Nephron (organoid): ENCODE measurements around the gene C1orf35.

Experiments
- H3K27ac Mint-ChIP-seq, 3 experiments: 2 replicates each; pipeline ENCODE4 v1.8.0; 2020; ENCODE audit warnings: mixed read lengths in 3 of 3, mild to moderate bottlenecking in 2 of 3, moderate library complexity in 1 of 3
- H3K27me3 Mint-ChIP-seq: 2 replicates; pipeline ENCODE4 v1.8.0; 2021; ENCODE audit warnings: low read depth, mild to moderate bottlenecking, moderate library complexity, mixed read lengths
- H3K36me3 Mint-ChIP-seq: 2 replicates; pipeline ENCODE4 v1.8.0; 2020; ENCODE audit warnings: low read depth, mixed read lengths
- H3K4me1 Mint-ChIP-seq: 2 replicates; pipeline ENCODE4 v1.8.0; 2020; ENCODE audit warnings: mixed read lengths
- H3K4me3 Mint-ChIP-seq, 3 experiments: 2 replicates each; pipeline ENCODE4 v1.8.0; 2020; ENCODE audit warnings: mild to moderate bottlenecking in 3 of 3, mixed read lengths in 3 of 3, moderate library complexity in 2 of 3
- H3K9me3 Mint-ChIP-seq: 2 replicates; pipeline ENCODE4 v1.8.0; 2020; ENCODE audit warnings: mixed read lengths
- TF ChIP-seq, protein P1 (sequence below), 3 experiments: fragments of 200-600 bp; sonication (generic); IDR thresholded peaks; one replicate each; pipeline ENCODE4 v1.5.0; 2021; ENCODE audit warnings: antibody characterized with exemption in 3 of 3; ENCODE audit not compliant: unreplicated experiment in 3 of 3

Gene C1orf35

DNA sequence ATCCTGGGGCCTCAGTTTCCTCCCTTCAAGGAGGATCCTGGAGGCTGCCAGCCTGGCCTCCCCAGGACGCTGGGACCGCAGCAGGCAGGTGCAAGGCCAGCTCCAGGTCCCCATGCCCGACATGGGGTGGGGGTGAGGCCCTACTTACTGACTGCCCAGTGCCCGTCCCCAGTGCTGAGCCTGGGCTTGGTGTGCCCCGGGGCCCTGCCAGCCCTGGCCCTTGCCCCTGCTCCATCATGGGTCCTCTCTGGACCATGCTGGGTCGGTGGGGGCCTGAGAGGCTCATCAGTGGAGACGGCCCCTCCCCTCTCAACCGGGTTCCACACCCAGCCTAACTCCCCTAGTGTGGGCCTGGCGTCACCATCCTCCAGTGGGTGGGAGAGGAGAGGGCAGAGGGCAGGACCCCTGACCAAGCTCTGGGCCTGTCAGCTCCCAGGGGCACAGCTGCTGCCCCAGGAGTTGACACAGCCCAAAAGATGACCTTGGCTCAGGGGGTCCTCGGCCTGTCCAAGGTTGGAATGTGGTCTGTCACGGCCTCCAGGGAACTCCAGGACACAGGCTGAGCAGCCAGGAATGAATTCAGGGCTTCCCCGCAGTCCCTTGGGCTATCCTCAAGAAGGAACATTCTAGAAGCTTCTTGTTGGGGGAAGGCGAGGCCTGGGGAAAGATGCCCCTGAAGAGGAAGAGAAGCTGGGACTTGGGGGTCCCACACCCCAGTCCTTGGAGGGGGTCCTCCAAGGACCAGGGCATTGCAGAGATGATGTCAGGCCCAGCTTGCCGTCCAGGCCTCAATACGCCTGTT lies 38.2 kb downstream of the C1orf35 start:
- H3K4me3 Mint-ChIP-seq = no peak overlapping the region
- H3K36me3 Mint-ChIP-seq = no peaks in the 10 kb centered on the region
- H3K27me3 Mint-ChIP-seq = peaks cover 68% of the 10 kb centered on the region
- H3K4me1 Mint-ChIP-seq = no peaks in the 10 kb centered on the region
- no peaks in the 10 kb centered on the region for H3K9me3 Mint-ChIP-seq
- no peak overlapping the region for H3K27ac Mint-ChIP-seq
- TF ChIP-seq, protein P1, sequence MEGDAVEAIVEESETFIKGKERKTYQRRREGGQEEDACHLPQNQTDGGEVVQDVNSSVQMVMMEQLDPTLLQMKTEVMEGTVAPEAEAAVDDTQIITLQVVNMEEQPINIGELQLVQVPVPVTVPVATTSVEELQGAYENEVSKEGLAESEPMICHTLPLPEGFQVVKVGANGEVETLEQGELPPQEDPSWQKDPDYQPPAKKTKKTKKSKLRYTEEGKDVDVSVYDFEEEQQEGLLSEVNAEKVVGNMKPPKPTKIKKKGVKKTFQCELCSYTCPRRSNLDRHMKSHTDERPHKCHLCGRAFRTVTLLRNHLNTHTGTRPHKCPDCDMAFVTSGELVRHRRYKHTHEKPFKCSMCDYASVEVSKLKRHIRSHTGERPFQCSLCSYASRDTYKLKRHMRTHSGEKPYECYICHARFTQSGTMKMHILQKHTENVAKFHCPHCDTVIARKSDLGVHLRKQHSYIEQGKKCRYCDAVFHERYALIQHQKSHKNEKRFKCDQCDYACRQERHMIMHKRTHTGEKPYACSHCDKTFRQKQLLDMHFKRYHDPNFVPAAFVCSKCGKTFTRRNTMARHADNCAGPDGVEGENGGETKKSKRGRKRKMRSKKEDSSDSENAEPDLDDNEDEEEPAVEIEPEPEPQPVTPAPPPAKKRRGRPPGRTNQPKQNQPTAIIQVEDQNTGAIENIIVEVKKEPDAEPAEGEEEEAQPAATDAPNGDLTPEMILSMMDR (IDR thresholded peaks at IDR 0.05; ENCODE audit: unreplicated experiment in 3 of 3) = no peak

DNA sequence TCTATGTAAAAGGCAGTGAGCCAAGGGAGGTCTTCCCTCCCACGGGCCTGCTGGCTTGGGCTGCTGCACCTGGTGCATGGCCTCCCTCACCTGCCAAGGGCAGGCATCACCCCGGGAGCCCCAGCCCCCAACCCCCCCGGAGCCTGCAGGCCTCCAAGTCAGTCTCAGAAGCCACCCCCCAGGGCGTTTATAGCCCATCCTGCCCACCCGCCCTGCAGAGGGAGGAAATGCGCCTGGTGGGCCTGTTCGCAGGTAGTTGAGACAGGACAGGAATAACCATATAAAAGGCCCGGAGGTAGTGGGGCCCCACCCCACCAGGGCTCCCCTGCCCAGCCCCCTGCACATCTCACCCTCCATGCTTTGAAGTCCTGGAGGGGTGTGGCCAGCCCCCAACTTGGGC lies 38.8 kb downstream of the C1orf35 start:
- H3K4me1 Mint-ChIP-seq = no peaks in the 10 kb centered on the region
- H3K27ac Mint-ChIP-seq = no peak overlapping the region
- peaks cover 71% of the 10 kb centered on the region for H3K27me3 Mint-ChIP-seq
- no peaks in the 10 kb centered on the region for H3K36me3 Mint-ChIP-seq
- H3K4me3 Mint-ChIP-seq = no peak overlapping the region
- H3K9me3 Mint-ChIP-seq = no peaks in the 10 kb centered on the region
- TF ChIP-seq, protein P1 (IDR thresholded peaks at IDR 0.05; ENCODE audit: unreplicated experiment in 3 of 3) = no peak

DNA sequence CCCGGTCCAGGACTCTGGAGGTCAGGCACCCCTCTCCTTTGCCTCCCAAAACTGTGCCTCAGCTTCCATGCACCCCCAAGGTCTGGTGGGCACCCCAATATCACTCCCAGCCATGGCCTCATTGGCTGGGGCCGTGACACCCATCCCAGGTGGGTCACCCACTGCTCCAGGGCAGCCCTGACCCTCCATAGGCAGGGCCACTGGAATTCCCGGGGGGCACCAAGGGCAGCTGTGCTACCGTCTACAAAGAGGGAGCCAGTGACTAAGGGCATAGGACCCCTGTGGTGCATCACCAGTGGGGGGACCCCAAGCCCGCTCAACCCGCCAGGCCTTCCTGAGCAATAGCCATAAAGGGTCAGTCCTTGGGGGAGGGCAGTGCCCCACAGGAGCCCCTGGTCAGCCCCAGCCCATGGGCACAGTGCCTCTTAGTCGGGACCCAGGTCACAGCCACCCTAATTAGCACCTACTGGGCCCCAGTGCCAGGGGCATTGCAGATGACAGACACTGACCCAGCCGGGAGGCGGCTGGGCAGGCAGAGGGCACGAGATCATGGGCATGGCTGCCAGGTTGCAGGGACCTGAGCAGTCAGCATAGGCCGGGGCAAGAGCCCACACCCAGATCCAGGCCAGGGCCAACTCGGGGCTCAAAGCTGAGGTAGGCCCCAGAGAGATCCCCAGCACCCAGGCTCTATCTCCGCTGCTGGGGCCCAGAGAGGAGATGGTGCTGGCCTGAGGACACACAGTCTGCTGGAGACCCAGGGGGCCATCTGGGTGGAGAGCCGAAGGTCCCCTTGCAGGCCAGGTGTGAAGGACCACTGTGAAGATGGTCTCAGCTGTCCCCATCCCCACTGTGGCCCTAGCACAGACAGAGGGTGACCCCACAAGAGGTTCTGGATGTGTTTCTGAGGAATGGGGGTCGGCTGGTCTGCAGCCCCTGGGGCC lies 39.6 kb downstream of the C1orf35 start:
- H3K4me3 Mint-ChIP-seq = no peak overlapping the region
- no peak overlapping the region for H3K27ac Mint-ChIP-seq
- H3K9me3 Mint-ChIP-seq = no peaks in the 10 kb centered on the region
- no peaks in the 10 kb centered on the region for H3K4me1 Mint-ChIP-seq
- peaks cover 72% of the 10 kb centered on the region for H3K27me3 Mint-ChIP-seq
- no peaks in the 10 kb centered on the region for H3K36me3 Mint-ChIP-seq
- TF ChIP-seq, protein P1 (IDR thresholded peaks at IDR 0.05; ENCODE audit: unreplicated experiment in 3 of 3) = no peak

DNA sequence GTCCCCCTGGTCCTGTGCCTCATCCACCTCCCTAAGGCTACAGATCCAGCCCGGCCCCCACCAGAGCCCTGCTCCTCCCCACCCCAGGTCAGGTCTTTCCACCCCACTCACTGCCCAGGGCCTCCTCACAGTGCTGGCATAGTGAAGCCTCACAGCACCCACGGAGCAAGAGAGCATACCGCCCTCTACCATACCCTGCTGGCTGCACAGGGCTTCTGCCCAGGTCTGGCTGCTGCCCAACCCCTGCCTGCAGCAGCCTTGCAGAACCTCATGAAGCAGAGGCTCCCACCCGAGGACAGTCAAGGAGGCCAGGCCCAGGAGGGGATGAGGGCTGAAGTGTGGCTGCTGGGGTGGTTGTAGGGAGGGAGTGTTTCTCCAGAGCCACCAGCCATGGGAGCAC lies 40.3 kb downstream of the C1orf35 start:
- peaks cover 5% of the 10 kb centered on the region for H3K9me3 Mint-ChIP-seq
- no peaks in the 10 kb centered on the region for H3K36me3 Mint-ChIP-seq
- H3K4me3 Mint-ChIP-seq = no peak overlapping the region
- H3K27ac Mint-ChIP-seq = no peak overlapping the region
- H3K4me1 Mint-ChIP-seq = no peaks in the 10 kb centered on the region
- TF ChIP-seq, protein P1 (IDR thresholded peaks at IDR 0.05; ENCODE audit: unreplicated experiment in 3 of 3) = no peak
- peaks cover 72% of the 10 kb centered on the region for H3K27me3 Mint-ChIP-seq

DNA sequence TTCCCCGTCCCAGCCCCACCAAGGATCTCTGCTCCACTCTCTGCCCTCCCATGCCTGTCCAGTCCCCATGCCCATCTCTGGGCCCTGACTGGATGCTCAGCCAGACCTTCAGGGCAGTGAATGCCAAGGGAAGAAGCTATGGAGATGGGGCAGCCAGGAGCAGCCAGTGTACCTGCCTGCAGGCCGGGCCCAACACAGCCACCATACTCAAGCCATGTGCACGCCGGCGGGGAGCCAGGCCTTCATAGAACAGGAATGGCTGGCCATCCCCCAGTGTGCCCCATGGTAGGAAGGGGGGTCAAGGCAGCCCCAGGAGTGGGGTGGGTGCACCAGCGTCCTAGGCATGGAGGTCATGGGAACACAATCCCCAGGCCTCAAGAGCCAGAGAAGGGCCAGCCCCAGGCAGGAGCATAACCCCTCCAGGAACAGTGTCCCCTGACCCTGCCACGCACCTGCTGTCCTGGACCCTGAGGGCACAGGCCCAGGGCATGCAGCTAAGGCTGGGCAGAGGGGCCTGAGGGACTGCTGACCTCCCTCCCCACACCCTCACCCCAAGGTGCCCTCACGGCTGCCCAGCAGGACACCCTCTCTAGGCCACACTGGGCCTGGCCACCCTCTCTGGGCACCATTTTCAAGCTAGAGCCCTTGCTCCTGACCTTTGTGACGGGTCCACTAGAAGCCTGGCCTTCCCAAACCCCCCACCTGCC lies 40.9 kb downstream of the C1orf35 start:
- no peak overlapping the region for H3K4me3 Mint-ChIP-seq
- TF ChIP-seq, protein P1 (IDR thresholded peaks at IDR 0.05; ENCODE audit: unreplicated experiment in 3 of 3) = no peak
- no peaks in the 10 kb centered on the region for H3K4me1 Mint-ChIP-seq
- peaks cover 72% of the 10 kb centered on the region for H3K27me3 Mint-ChIP-seq
- peaks cover 5% of the 10 kb centered on the region for H3K9me3 Mint-ChIP-seq
- no peak overlapping the region for H3K27ac Mint-ChIP-seq
- H3K36me3 Mint-ChIP-seq = no peaks in the 10 kb centered on the region
